Stimulated activated CD4-positive, alpha-beta T cell treated with anti-CD3 and anti-CD28 coated beads, Interleukin-2, amount 100 ng/mL, for 24 hours (primary cell): ENCODE results near the gene GID8.
A peak's percentile ranks its signal among the peaks of the same experiment; 100 is the strongest.
"Not testable (repeated sequence)": the region's sequence is repeated elsewhere in the genome, so short reads cannot be mapped to it uniquely, and the experiment has no call there.

Experiments used
- DNase-seq, 2 donors: peaks; one replicate each; pipeline ENCODE4 v3.0.0-alpha.2; 2020

The GID8 gene

DNA sequence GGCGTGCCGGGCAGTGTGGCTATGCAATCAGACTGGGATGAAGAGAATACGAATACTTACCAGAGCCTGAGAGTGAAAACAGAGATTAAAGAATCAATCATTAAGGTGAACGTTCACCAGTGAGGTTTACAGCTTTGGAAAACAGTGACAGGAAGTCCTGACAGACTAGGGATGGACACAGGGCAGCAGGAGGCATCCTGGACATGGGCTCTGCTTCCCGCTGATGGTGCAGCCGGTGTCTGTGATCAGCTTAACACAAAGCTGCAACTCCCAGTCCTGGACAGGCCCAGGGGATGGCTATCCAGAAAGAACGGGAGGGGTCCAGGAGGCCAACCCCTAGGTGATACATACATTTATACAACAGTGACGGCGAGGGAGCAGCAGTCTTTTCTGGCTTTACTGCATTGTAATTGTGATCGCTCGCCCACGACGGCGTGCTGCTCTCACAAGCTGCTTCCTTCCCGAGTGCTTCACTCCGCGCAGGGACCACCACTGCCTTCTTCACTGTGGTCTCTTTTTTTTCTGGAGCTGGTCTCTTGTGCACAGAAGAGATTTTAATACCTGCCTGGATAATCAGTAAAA lies 32.3 kb upstream of the GID8 start:
- no peak for DNase-seq

DNA sequence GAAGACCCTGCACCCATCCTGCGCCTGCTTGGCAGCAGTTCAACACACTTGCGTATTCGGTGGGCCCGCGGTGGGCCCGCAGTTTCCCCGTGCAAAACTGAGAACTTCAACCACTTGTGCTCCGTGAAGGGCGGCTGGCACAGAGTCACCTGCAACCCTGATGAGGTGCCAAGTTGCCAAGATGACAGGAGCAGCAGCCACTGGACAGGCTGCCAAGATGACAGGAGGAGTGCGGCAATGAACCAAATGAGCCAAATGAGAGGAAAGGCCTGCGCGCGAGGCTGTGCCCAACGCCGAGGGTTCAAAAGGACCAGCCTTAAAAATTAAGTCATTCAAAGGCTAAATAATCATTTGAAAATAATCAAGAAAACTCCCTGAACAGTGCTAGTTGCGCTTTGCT lies 31.7 kb upstream of the GID8 start:
- DNase-seq = no peak

DNA sequence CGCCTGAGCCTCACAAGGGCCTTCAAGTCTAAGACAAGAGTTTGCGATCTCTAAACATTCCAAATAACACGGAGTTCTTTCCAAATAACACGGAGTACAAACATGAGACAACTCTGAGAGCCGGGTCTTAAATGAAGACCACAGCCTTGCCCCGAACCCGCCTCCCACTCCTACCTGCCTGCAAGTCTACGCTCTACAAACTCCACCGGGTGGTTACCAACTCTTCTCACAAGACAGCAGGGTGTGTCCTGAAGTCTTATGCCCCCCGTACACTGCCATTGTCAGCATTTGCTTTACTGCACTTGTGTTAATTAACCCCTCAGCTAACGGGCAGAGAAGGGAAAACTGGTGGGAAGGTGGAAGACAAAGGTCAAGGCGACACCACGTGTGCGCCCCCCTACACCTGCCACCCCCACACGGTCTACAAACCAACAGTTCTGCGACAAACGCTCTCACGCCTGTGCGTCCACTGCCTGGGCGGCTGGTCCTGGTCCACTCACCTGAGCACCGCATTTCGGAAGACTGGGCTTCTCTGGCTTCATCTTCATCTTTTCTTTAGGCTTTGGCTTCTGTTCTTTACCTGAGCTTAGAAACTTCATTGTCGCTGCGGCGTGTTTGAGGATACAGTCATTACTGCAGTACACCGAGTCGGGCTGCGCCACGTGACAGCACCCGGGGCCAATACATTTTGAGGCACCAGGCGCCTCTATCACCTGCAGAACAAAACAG lies 31.1 kb upstream of the GID8 start:
- DNase-seq = no peak

DNA sequence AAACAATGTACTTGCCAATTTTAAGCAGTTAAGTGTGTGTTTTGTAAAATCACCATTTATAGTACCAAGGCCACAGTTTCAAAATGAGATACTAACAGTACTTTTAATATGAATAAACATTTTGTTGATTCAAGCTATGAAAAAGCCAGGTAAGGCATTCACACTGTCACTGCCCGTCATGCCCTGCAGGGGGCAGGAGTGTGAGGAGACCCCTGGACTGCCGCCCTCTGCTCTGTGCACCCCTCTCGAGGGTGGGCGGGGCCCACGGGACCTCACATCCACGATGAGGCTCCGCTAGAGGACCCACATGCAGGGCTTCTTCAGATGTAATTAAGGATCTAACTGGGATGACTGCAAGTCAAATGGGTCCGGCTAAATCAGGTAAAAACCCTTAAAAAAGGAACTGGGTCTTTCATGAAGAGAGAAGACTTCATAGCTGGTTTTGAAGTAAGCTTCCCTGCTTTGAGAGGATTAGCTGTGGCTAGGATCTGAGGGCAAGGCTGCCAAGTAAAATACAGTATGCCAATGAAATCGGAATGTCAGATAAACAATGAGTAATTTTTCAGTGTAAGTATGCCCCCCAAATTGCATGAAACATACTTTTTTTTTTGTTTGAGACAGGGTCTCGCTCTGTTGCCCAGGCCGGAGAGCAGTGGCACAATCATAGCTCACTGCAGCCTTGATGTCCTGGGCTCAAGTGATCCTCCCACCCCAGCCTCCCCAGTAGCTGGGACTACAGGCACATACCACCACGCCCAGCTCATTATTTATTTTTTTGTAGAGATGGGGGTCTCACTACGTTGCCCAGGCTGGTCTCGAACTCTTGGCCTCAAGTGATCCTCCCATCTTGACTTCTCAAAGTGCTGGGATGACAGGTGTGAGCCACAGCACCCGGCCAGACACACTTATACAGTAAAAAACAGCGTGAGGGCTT lies 30.3 kb upstream of the GID8 start:
- no peak for DNase-seq

DNA sequence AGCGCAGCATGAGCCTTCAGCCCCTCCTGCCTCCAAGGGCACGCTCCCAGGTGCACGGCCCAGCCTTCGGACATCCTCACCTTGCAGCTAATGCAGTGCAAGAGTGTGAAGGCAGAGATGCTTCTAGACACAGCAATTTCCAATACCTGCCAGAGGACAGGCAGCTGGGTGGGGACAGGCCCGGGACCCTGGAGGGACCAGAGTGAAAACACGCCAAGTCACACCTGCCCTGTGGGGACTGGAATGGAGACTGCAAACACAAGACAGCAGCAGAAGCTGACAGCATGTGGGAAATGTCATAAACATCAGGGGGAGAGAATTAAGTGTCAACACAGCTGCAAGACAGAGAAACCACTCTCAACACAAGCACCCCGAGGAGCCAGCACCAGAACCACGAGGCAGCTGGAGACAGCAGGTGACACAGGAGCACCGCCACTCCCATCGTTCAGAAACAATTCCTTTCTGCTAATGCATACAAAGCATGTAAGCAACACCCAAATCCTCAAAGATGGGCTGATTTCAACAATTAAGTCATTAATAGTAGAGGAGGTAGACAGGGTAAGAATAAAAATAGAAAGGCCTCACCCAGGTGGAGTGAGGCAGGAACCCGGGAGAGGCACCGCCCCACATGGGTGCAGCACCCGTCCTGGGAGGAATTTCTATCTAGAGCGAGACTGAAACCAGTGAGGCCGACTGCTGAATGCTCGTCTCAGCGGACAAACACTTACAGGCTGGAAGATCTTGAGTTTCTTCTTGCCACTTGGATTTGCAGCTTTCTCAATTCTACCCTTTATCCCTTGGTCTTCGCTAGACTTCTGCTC lies 28.8 kb upstream of the GID8 start:
- DNase-seq = no peak

DNA sequence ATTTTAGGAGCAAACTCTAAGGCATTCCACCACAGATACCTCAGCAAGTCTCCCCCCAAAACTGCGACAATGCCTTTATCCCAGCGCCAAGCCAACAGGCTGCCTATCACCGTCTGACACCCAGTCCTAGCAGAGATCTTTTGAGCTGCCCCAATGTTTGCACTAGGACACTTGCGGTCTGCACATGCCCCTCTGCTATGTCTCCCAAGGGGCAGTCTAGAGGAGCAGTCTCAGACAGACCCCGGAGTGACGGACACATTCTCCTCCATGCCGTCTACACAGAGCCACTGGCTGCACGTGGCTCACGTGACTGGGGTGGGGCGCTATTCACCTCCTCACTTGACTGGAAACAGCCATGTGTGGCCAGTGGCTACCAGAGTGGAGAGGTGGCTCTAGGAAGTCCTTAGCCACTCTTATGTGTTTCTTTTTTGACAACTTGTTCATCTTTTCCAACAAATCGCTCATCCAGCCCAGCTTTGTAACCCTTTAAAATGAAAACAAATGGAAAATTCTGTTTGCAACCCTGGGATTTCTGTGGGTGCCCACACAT lies 27.7 kb upstream of the GID8 start:
- no peak for DNase-seq

DNA sequence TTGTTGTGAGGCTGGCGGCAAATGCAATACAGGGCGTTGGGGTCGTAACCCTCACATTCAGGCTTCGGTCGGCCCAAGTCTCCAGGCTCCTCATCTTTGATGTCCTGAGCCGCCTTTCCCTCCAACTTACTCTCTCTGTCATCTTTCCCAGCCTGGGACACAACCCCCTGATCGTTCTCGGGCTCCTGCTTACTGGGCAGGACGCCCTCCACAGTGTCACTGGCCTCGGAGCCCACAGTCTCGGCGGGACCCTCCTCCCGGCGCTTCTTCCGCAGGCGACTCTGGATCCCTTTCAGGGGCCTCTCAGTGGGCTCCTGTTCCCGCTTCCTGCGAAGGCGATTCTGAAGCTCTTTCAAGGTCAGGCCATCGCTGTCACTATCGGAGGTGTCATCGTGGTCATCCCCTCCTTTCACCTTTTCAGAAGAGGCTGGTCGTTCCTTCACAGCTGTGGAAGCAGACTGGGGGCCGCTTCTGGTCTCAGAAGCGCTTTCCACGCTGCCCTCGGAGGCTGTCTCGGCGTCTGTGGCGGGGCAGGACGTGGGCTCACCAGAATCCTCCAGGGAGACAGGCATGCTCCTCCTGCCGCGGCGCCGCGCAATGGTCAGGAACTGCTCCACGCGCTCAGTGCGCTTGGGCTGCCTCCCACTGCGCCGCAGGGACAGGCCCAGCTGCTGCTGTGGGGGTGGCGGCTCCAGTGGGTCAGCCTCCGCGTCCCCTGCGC lies 27.0 kb upstream of the GID8 start:
- no peak for DNase-seq

DNA sequence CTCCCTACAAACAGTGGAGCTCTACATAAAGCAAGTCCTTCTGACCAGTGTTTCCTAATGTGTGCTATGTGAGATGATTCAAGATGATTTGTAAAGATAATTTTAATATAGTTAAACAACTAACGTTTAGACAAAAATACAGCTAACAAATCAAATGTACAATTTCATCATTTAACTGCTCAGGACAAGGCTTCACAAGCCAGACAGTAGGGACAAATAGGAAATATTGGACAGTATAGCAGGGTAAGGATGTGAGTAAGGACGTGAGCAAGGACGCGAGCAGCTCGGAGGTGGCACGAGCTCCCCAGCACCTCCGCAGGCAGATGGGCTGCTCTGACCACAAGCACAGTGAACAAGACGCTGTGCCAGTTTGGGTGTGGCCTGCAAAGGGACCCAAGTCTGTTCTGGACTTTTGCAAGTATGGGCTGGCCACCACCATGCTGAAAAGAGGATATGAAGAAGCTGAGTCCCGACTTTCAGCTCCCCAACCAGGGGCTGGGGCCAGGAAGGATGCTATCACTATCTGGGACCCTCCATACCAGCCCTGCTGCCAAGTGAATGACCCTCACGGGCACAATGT lies 26.2 kb upstream of the GID8 start:
- no peak for DNase-seq

DNA sequence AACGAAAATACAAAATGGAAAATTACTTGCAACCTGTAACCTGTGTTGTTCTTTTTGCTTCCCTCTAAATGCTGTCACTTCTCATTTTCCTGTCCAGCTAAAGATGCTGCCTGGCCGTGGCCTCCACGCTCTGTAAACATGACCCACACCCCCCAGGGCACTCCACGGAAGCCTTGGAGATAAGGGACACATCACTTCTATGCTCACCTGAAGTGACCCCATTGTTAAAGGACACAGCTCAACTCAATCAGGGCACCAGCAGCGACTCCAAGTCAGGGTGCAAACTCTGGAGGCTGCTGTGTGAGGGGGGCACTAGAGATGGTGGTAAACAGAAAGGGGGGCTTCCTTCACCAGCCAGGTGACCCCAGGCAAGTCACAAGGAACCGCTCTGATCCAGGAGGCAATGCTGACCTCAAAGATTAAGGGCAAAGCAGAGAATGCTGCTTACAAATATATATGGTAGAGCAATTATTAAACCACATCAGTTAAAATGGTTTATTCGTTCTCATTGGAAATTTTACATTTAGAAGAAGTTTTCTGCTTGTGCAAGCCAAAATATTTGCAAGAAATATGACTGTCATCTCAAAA lies 24.8 kb upstream of the GID8 start:
- no peak for DNase-seq

DNA sequence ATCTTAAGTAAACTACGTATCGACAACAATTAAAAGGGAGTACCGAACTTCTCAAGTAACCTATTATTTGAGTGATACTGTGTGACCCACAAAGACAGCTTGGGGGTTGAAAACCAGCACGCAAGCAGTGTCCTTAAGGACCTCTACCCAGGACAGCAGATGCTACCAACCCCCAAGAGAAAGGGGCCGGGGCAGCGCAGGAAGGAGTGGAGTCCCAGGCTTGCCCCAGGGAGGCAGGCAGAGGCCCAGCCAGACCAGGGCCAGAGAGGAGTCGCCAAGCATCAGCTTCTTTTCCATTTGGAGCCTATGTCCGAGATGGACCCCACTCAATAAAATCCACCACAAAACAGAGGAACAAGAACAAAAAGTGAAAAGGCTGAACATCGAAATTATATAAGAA lies 23.5 kb upstream of the GID8 start:
- no peak for DNase-seq

DNA sequence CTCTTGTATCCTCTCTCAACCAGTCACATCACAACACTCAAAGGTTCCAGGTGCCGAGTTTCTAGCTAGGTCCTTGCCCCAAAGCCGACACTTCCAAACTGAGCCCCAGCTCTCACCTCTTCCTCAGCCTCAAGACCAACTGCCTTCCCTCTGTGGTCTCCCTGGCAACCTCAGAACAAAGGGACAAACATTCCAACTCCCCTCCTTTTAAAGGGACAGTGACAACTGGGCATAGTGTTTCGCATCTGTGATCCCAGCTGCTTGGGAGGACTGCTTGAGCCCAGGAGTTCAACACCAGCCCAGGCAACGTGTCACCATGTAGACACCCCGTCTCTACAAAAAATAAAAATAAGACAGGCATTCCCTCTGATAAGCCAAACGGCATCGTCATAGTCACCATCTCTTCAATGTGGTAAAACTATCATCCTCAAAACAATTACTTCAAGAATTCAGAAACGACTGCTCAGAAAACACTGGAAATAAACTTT lies 22.9 kb upstream of the GID8 start:
- no peak for DNase-seq

DNA sequence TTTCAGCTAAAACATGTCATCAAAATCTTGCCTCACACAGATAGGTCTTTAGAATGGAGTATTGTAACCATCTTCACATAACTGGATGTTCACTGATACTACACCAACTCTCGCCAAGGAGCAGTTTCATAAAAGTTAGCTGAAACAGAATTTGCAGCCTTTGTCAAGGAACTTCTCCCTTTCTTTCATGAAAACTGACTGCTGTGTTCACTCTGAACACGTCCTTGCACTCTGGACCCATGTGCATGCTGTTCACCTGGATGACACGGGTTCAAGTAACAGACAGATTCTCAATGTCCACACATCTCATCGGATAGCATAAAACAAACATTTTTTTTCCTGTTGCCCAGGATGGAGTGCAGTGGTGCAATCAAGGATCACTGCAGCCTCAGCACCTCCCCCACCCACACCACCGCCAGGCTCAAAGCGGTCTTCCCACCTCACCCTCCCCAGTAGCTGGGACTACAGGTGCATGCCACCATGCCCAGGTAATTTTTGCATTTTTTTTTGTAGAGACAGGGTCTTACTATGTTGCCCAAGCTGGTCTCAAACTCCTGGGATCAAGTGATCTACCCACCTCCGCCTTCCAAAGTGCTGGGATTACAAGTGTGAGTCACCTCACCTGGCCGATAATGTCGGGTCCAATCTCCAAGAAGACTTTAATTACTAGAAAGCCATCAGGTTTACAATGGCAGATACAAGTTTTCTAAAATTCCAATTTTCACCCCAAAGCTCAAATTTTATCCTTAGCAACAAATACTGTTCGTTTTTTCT lies 21.1 kb upstream of the GID8 start:
- DNase-seq = no peak

DNA sequence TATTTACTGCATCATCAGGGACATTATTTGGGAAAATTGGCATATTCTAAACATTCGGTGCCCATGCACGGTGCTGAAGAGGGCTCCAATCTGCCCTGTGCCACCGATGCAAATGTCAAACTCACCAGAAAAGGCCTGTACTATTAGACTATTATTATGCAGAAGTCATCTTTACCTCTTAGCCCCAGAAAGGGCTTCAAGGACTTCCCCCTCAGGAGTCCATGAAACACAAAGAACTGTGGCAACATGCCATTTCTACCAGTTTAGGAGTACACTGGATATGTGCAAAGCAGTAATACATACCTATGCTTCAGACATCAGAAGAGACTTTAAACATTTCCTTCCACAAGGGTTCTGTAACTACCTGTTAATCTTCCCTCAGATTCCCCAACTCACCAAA lies 20.2 kb upstream of the GID8 start:
- DNase-seq = no peak

DNA sequence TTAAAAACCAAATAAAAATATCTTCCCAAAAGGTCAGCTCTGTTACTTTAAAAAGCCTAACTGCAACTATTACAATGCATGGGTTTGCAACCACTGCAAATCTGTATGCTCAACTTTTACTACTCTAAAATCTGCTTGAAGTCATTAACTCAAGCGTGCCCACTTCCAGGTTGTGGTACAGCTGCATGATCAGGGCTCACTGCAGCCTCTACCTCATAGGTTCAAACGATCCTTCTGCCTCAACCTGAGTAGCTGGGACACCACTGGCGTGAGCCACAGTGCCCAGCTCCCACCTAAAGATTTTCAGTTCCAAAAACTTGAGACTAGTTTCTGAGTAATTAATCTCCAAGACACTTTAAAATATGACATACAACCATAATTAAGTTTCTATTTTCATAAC lies 19.8 kb upstream of the GID8 start:
- DNase-seq = peak in 1 of 2 donors; percentile 37

DNA sequence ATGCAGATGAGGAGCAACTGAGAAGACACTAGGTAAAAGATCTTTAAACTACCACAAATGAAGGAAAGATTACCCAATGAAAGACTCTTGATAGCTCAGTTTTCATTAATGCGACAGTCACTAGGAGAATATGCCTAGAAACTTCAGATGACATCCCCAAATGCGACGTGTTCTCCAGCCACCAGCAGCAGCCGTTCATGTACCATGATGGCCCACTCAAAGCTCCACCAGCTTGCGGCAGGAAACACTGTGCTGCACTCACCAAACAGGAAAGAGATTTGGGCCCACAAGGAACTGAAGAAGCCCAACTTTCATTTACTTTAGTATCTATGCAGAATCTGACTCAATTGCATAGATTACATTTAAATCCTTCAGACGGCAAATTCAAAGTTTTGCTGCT lies 19.1 kb upstream of the GID8 start:
- DNase-seq = peak; percentile 57 to 59

DNA sequence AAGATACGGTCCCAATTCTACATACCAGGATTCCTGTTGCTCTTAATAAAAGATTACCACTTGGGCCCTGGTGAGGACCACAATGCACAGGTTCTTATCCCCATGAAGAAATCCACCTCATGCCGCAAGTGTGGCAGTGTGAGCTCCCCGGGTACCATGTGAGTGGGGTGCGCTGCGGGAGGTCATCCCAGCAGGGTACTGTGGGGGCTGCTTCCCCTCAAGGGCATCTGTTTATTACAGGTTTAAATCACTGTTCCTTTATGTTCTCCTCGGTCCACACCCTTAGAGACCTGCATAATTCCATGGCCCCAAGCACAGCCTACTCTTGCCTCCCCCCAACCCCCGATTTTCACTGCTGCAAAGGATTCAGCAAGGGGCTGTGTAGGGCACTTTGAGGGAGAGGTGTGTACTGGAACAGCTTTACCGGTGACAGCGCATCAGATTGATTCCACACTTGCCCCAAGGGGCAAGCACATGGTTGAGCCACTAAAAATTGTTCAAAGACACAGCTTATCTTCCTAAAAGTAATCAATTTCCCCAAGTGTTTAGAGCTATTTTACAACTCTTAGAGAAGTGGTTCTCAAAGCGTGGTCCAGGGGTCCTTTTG lies 17.8 kb upstream of the GID8 start:
- no peak for DNase-seq

DNA sequence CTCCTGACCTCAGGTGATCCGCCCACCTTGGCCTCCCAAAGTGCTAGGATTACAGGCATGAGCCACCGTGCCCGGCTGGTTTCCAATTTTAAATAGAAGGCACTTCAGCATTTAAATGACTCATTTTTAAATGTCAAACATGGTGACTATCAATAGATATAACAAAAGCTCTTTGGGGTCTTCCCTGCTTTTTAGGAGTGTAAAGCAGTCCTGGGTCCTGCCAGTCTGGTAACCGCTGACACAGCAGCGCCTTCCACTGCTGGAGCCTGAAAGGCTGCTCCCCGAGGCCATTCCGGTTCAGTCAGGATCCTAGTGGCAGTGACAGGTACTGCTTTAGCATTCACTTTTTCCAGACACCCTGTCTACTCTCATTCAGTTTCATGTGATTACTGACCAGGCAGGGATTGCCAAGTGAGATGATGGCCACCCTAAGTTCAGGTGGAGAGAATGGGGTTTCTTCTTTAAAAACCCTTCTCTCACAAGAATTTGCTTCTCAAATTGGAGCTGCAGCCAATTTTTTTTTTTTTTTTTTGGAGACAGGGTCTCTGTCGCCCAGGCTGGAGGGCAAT lies 16.7 kb upstream of the GID8 start:
- DNase-seq = peak; percentile 67 to 68

DNA sequence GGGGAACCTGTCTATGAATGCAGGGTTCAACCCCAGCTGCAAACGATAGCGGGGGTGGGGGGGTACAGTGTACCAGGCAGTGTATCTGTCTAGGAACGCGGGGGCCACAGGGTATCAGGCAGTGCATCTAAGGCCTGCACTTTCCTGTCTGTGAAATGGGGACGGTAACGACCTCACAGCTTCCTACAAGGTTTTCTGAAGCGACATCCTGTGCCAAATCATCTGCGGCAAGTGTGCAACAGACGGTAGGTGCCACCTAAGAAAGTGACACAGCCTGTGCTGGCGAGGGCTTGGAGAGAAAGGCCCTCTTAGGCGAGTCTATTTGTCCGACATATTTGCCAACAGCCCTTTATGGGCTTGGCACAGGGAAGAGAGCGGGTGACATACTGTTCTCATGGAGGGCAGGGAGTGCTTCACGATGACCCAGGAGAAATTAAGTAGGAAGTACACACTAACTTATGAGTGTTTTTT lies 15.5 kb upstream of the GID8 start:
- DNase-seq = peak; percentile 39 to 53

DNA sequence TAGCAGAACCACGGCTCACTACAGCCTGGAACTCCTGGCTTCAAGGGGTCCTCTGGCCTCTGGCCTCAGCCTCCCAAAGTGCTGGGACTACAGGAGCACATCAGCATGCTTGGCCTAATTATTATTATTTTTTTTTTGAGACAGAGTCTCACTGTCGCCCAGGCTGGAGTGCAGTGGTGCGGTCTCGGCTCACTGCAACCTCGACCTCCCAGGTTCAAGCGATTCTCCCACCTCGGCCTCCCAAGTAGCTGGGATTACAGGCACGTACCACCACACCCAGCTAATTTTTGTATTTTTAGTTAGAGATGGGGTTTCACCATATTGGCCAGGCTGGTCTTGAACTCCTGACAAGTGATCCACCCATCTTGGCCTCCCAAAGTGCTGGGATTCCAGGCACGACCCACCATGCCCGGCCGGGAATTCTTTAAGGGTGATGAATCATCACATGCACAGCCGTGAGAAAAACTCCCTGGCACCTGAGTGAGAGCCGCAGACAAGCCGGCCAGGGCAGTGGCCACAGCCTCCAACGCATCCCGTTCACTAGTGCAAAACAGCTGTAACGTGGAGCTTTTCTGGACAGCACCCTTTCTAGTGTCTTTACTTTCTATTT lies 14.8 kb upstream of the GID8 start:
- DNase-seq = not testable (repeated sequence)
